Mammary epithelial cell (primary cell): Measurements from ENCODE around the gene AKT1.
"Not testable (repeated sequence)": the region's sequence is repeated elsewhere in the genome, so short reads cannot be mapped to it uniquely, and the experiment has no call there.

ENCODE experiments used
- CTCF ChIP-seq, 2 donors: IDR thresholded peaks in 1 of 2; conservative IDR thresholded peaks in 1 of 2; 2 replicates each; pipeline ENCODE4 v1.5.1; 2011 to 2012; ENCODE audit warnings: inconsistent platforms in 2 of 2, low read length in 2 of 2, mild to moderate bottlenecking in 2 of 2, control low read depth in 1 of 2, low read depth in 1 of 2; ENCODE audit not compliant: insufficient read depth in 1 of 2; ENCODE audit errors: extremely low read depth in 1 of 2
- EZH2 ChIP-seq: IDR thresholded peaks from 2 replicates; pipeline ENCODE4 v1.6.1; 2012; ENCODE audit warnings: low read length, inconsistent platforms, borderline replicate concordance

GRCh38 chr14:104750753-104751057 lies 44.8 kb downstream of the AKT1 start:
- TF ChIP-seq CTCF (conservative IDR thresholded peaks at IDR 0.05 in 1 of 2, IDR thresholded peaks at IDR 0.05 in 1 of 2; ENCODE audit: extremely low read depth in 1 of 2, insufficient read depth in 1 of 2, low read depth in 1 of 2, low read length in 2 of 2); EZH2: not testable (repeated sequence)
